RWPE2 (cell line): ENCODE measurements around the gene CD200.
"Not testable (repeated sequence)": the region's sequence is repeated elsewhere in the genome, so short reads cannot be mapped to it uniquely, and the experiment has no call there.

ENCODE experiments used
- ATAC-seq: fragments of 200-7000 bp; cut with Tn5 transposase; 3 replicates; pipeline ENCODE4 v1.9.1; 2021; ENCODE audit warnings: low read depth
- DNase-seq: peaks from one replicate; pipeline ENCODE4 v3.0.0-alpha.2; 2020; ENCODE audit warnings: low spot score
- H3K27ac ChIP-seq: fragments of 450-650 bp; 2 replicates; pipeline ENCODE4 v1.5.1; 2017; ENCODE audit warnings: mild to moderate bottlenecking; ENCODE audit not compliant: poor library complexity, severe bottlenecking
- H3K27me3 ChIP-seq: fragments of 250-450 bp; sonication (Bioruptor Pico); 2 replicates; pipeline ENCODE4 v1.5.1; 2021; ENCODE audit warnings: mild to moderate bottlenecking, moderate library complexity; ENCODE audit not compliant: insufficient read depth, poor library complexity, severe bottlenecking
- H3K36me3 ChIP-seq: fragments of 250-450 bp; sonication (Bioruptor Pico); 2 replicates; pipeline ENCODE4 v1.5.1; 2020; ENCODE audit warnings: low read depth, mild to moderate bottlenecking, moderate library complexity
- H3K4me1 ChIP-seq: fragments of 250-450 bp; sonication (Bioruptor Pico); 2 replicates; pipeline ENCODE4 v1.5.1; 2021; ENCODE audit warnings: mild to moderate bottlenecking, moderate library complexity; ENCODE audit not compliant: insufficient read depth, poor library complexity, severe bottlenecking
- H3K4me3 ChIP-seq: fragments of 250-450 bp; sonication (Bioruptor Pico); 2 replicates; pipeline ENCODE4 v1.5.1; 2021; ENCODE audit warnings: mild to moderate bottlenecking, moderate library complexity; ENCODE audit not compliant: severe bottlenecking
- H3K9me3 ChIP-seq: fragments of 250-450 bp; sonication (Bioruptor Pico); 2 replicates; pipeline ENCODE4 v1.5.1; 2021; ENCODE audit warnings: mild to moderate bottlenecking, moderate library complexity; ENCODE audit not compliant: severe bottlenecking
- TF ChIP-seq, protein P1 (sequence below): fragments of 450-650 bp; IDR thresholded peaks from one replicate; pipeline ENCODE4 v1.5.1; 2017; ENCODE audit warnings: mild to moderate bottlenecking, moderate library complexity; ENCODE audit not compliant: poor library complexity, severe bottlenecking

CD200 gene

GRCh38 chr3:112376992-112377391 is 44.0 kb downstream of the CD200 start:
- Histone ChIP-seq H3K4me1 (peaks cover 27% of the 10 kb centered on the region), H3K27ac (no peak overlapping the region), H3K4me3 (no peak overlapping the region), H3K36me3 (no peaks in the 10 kb centered on the region), H3K9me3 (no peaks in the 10 kb centered on the region), H3K27me3 (no peaks in the 10 kb centered on the region)
- ATAC-seq (0 out of 3 replicates have a peak, but pooled peaks have one; percentile 18), DNase-seq (no peak)
- TF ChIP-seq, protein P1, sequence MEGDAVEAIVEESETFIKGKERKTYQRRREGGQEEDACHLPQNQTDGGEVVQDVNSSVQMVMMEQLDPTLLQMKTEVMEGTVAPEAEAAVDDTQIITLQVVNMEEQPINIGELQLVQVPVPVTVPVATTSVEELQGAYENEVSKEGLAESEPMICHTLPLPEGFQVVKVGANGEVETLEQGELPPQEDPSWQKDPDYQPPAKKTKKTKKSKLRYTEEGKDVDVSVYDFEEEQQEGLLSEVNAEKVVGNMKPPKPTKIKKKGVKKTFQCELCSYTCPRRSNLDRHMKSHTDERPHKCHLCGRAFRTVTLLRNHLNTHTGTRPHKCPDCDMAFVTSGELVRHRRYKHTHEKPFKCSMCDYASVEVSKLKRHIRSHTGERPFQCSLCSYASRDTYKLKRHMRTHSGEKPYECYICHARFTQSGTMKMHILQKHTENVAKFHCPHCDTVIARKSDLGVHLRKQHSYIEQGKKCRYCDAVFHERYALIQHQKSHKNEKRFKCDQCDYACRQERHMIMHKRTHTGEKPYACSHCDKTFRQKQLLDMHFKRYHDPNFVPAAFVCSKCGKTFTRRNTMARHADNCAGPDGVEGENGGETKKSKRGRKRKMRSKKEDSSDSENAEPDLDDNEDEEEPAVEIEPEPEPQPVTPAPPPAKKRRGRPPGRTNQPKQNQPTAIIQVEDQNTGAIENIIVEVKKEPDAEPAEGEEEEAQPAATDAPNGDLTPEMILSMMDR: no peak

DNA sequence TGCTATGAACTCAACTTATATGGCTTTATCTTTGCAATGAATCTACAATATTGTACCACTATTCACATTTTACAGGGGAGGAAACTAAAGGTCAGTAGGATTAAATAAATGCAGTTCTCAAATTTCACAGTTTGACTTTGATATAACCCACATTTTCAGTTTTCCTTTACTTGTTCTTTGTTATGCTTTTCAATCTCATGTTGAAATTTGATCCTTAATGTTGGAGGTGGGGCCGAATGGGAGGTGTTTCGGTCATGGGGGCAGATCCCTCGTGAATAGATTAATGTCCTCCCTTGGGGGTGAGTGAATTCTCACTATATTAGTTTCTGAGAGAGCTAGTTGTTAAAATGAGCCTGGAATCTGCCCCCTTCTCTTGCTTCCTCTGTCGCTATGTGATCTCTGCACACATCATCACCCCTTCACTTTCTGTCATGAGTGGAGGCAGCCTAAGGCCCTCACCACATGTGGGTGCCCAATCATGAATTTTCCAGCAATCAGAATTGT is 44.7 kb downstream of the CD200 start:
- no peak for ATAC-seq
- TF ChIP-seq, protein P1: no peak
- Histone ChIP-seq H3K27ac (no peak overlapping the region), H3K9me3 (no peaks in the 10 kb centered on the region), H3K4me3 (no peak overlapping the region), H3K27me3 (no peaks in the 10 kb centered on the region), H3K4me1 (peaks cover 27% of the 10 kb centered on the region), H3K36me3 (no peaks in the 10 kb centered on the region)
- DNase-seq: no peak

GRCh38 chr3:112378347-112378746 is 45.4 kb downstream of the CD200 start:
- H3K9me3 ChIP-seq, DNase-seq, H3K36me3 ChIP-seq, ATAC-seq, H3K27me3 ChIP-seq, H3K4me3 ChIP-seq: not testable (repeated sequence)
- peak overlapping the region; percentile 66 for H3K27ac ChIP-seq
- peaks cover 27% of the 10 kb centered on the region for H3K4me1 ChIP-seq

DNA sequence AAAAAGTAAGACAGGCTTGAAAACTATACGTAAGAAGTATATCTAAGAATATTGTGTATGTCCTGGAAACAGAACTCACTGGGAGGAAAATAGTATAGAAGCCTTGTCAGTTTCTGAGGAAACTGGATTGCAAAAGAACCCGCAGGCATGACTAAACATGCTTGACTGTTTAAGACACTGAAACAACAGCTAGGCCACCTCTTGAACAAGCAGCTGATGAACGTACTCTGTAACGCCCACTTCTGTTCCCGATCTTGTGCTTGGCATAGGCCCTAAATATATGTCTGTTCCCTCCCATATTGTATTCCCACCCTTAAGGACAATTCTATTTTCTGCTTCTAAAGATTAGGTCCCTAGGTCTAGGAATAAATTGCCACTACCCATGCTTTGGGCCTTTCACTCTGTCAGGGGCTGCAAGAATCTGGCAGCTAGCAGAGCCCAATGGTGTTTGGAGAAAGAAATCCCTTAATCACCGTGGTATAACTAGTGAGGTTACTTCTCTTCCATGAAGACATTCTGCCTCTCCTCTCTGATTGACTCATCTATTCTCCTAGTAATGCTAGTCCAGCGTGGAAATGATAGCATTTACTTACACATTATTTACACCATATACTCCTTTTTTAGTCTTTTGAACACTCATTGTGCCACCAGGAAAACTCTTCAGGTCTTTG is 46.2 kb downstream of the CD200 start:
- no peaks in the 10 kb centered on the region for H3K27me3 ChIP-seq
- peaks cover 27% of the 10 kb centered on the region for H3K4me1 ChIP-seq
- peak; percentile 69 for DNase-seq
- peak overlapping the region; percentile 66 for H3K27ac ChIP-seq
- no peaks in the 10 kb centered on the region for H3K9me3 ChIP-seq
- peak; percentile 95 for ATAC-seq
- no peaks in the 10 kb centered on the region for H3K36me3 ChIP-seq
- TF ChIP-seq, protein P1: no peak
- H3K4me3 ChIP-seq: no peak overlapping the region

- no peak for ATAC-seq
- Histone ChIP-seq H3K36me3 (no peaks in the 10 kb centered on the region), H3K9me3 (no peaks in the 10 kb centered on the region), H3K27ac (no peak overlapping the region), H3K4me3 (no peak overlapping the region), H3K4me1 (peaks cover 27% of the 10 kb centered on the region), H3K27me3 (no peaks in the 10 kb centered on the region)
- TF ChIP-seq, protein P1: no peak
- no peak for DNase-seq
These were observed 49.0 kb downstream of the CD200 start for GRCh38 chr3:112381673-112382542.
